NCI-H146 treated with DMSO at 0.1 percent for 48 hours (cell line): Measurements from ENCODE around the gene SNX32.

ENCODE experiments used
- DNase-seq: peaks from one replicate; lab custom pipeline; 2025; ENCODE audit not compliant: unreplicated experiment; lab: John Stamatoyannopoulos, UW

Gene SNX32

DNA sequence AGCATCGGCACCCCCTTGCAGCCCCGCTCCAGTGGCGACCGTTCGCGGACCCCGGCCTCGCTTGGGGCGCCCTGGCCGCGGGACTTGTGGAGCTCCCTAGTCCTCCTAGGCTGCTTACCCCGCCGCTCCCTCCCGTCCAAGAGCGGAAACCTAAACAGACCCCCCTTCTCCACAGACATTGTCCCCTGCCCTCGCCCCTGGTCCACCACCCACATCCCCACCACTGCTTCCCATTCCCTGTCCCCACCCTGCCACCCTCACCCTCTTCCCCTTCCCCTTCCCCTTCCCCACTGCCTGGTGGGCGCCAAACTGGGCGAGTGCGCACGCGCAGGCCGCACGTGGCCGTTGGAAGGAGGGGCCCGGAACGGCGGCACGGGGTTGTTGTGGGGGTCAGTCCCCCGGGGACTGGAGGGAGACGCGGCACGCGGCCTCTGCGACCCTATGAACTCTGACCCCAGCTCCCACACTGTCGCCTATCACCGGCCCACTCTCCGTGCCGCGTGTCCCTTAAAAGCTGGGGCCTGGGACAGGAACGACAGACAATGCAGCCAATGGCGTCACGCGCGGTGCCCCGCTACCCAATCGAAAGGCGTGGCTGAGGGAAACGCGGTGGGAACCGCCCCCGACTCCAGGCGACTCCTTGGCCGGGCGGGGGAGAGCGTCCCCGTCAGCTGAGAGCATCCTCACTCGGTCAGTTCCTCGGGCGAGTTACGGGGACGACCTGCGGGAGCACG is at the start of gene SNX32:
TSS of gene SNX32 (plus strand) at position 667 of the 734 bp plus-strand sequence. CDS start 103 bp downstream, outside the sequence.
- DNase-seq, result peak; percentile 84

DNA sequence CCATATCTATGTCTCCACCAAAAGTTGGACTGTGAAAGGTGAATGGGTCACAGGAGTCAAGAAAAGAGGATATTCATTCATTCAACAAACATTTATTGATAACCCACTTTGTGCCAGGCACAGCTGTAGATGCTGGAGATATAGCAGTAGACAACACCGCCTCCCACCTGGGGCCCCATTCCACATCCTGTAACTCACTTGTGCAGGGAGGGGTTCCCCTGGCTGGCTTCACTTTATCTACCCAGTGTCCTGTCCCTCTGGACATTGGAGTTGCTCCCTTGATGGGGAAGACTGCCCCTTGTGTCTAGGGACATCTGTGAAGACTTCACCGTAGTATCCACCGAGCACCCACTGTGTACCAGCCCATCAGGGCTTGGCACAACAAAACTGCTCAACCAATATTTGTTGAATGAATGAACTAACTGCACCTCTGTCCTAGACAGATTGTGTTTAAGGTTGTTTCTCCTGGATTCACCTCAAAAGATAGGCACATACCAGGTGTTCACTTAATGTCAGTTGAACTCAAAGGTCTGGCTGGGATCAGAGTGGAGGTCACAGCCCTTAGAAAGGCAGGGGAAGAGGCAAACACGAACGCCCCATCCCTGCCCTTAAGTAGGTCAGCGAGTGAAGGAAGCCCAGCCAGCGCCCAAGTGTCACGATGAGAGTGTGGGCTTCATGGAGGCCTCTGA is 48.3 kb upstream of the SNX32 start:
- DNase-seq, result no peak

DNA sequence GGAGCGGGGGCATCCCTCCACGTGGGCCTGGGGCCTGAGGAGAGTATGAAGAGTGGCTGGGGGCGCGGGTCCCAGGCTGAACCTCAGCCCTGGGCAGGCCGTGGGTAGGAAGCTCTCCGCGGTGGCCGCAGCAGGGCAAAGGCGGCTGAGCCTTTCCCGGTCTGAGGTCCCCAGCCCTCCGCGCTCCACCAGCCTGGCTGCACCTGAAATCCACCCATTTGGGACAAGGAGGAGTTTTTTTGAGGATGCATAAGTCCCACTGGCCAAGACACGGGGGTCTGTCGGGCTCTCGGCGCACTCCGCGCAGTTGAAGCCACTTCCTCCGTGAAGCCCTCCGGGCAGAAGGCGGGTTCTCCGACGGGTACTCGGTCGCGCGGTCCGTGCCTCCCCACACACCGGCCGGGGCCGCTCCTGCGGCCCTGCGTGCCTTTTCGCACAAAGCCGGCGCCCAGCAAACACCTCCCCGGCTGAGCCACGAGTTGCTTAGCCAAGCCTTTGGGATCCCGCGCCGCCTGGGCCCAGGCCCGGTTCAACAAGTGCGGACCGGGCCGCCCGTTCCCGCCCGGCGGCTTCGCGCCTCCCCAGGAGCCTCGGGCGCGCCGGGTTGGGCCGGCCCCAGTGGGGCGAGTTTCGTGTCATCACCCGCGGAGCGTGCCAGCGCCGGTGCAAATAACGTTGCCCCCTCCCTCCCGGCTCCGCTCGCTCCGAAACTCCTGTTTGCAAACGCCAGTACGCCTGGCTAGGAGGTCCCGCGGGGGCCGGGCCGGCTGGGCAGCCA is 47.6 kb upstream of the SNX32 start:
- no peak for DNase-seq

DNA sequence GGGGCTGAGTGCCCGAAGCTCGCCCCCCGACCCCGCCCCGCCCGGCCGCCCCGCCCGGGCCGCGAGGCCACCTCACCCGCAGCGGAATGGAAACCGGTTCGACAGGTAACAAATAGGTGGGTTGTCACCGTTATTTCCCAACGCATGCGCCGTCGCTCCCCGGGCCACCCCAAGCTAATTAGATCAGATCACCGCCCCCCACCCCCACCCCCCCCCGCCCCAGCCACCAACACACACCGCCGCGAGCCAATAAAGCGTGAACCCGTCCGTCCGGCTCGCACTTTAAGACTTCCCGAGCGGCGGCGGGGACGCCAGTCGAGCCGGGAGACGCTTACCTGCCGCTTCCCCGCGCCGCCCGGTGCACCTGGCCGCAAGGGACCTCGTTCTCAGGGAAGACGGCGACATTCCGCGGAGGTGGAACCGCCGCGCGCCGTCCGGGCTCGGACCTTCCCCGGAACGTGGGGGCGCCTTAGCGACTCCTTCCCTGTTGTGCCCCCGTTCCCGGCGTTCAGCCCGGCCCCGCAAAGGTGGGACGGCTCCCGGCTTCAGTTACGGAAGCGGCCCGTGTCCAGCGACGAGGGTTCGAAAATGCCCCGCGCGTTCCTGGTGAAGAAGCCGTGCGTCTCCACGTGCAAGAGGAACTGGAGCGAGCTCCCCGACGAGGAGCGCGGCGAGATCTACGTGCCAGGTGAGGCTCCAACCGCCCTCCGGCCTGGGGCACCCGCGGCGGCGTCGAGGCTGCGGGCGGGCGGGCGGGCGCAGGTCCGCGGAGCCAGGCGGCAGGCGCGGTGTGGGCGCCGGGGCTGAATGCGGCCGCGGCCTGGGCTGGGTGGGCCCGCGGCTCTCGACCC is 46.8 kb upstream of the SNX32 start, which contains the start of gene OVOL1:
TSS of gene OVOL1 (plus strand) at position 278 of the 851 bp plus-strand sequence. CDS start at position 589, 311 bp downstream.
- DNase-seq, result peak; percentile 18

DNA sequence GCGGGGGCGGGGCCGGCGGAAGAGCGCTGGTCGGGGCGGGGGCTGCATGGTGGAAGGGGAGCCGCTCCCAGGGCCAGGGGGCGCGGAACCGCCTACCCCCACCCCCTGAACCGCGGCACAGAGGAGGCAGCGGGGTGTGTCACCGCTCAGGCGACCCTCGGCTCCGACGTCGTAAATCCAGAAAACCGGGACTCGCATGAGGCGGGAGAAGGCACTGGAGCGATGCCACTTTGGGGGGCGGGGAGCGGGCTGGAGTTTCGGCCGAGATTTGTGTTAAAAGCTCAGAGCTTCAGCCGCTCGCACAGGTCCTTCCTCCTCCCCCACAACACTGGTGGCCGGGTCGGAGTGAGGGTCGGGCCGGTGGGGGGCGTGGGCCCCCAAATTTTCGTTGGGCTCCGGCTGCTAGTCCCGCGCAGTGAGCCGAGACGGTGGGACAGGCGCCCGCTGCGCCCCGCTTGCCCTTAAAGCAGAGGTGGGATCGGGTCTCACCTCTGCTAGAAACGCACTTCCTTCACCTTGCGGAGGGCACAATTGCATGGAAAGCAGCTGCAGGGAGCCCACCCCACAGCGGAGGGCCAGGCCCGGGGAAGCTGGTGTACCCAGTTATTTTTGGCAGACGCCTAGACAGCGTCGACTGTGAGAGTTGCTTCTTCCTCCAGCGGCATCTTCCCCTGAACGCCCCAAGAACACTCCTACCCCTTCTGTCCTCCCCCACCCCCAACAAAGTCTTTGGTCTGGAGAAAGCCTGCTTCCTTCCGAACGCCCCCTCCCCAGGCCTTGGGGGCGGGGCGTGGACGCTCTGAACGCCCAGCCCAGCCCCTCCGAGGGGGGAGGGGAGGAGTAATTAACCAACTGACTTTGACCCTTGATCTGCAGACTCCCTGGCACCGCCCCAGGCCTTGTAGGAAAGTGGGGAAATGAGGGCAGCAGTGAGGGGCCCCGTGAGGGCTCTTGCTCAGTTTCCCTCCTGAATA is 45.8 kb upstream of the SNX32 start:
- DNase-seq, result no peak

DNA sequence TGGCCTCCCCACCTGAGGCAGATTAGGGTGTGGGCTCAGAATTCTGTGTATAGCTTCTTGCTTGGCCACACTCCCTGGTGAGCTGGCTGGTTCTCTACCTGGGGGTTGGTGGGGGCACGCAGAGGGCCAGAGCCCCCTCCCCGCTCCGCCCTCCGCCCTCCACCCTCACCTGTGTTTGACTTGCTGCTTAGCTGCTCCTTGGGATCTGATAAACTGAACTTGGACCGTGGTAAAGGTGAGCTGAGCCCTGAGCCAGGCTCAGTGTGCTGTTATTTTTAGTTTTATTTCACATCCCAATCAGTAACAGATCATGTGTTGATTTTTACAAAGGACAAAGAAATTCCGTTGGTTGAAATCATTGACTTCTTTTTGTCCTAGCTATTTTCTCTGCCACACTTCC is 44.9 kb upstream of the SNX32 start:
- no peak for DNase-seq

DNA sequence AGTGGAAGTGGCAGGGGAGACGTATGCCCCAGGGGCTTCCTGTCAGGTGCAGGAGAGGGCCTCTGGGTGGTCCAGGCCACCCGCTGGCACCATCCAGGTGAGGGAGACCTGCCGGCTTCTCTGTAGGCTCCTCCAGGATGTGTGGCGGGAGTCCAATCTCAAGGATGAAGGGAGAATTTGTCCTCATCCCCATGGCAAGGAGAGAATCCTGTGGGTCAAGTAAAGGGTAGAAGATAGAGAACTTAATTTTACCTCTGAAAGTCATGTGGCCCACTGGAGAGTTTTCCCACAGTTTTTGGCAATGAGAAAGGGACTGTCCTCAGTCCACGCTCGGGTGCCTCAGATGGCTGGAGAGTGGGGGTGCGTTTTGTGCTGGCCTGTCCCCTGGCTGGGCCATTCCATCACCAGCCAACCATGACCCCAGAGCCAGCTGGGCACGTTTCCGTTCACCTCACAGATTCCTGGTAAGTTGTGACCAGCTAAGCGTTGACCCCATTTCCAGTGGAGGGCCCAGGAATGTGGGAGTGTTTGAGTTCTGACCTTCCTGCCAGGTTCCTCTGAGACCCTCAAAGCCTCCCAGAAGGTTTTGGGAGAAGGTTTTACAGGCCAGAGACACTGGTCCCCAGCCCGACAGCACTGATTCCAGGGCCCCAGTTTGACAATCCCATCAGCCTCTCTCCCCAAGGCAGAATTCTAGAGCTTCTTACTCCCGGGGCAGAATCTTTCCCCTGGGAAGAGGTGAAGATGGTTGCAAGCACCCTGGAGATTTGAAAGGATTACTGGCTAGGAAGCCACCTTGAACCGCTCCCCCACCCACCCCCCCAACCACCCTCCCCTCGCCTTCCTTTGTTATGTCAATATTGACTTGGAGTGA is 44.3 kb upstream of the SNX32 start:
- no peak for DNase-seq

DNA sequence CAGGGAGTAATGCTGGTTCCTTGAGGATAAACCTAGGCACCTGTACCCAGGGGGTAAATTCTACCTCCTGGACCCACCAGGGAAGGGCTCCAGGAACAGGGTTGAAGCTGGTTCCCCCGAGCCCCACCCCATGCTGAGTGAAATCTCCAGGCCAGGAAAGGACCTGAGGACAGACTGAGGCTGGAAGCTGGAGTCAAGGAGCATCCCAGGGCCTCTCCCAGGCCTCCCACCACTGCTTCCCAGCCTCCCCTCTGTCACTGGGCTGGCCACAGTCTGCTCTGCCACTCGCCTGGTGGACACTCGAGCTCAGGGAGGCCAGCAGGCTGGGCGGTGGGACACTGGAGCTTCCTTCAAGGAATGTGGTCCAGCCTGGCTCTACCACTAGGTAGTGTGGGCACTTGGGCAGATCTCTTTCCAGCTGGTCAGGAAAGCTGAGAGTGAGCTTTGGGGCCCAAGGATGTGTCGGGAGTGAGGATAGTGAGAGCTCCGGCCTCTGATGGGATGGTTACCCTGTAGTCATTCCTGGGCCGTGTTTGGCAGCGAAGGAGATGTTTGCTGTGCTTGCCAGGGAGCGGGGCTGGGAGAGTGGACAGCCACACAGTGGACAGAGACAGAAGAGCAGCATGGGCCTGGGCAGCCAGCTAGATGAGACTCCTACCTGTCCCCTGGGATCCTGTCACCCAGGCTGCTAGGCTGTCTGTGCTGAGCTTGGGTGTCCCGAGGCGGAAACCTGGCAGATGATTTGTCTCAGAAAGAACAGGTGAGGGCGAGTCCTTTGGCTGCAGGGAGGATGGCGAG is 43.5 kb upstream of the SNX32 start:
- no peak for DNase-seq

DNA sequence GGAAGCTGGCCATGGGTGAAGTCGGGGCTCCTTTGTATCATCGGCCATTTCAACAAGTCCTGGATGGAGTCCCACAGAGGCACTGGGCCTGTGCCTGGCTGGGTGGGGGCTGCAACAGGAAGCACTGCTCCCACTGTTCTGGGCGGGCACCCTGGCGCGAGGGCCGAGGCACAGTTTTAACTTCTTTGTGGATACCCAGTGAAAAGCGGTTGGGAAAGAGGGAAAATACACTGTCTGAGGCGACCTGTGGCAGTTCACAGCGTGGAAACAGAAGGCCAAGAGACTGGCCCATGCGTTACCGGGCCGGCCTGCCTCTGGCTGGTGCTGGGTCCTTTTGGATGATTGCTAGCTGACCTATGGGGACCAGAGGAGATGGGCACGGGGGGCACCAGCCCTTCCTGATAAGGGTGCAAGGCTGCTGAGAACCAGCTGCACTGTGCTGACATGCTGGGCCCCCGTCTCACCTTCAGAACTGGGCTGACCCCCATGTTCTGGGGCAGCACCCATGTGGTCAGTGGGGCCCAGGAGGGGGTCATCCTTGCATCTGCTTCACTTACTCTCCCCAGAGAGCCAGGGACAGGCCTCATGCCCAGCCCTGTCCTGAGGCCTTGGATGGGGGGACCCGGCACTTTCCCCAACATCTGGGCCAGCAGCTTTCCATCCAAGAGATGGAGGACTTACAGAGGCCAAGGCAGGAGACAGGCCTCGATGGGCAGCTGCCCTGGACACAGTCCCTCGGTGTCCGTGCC is 42.7 kb upstream of the SNX32 start:
- DNase-seq, result no peak

DNA sequence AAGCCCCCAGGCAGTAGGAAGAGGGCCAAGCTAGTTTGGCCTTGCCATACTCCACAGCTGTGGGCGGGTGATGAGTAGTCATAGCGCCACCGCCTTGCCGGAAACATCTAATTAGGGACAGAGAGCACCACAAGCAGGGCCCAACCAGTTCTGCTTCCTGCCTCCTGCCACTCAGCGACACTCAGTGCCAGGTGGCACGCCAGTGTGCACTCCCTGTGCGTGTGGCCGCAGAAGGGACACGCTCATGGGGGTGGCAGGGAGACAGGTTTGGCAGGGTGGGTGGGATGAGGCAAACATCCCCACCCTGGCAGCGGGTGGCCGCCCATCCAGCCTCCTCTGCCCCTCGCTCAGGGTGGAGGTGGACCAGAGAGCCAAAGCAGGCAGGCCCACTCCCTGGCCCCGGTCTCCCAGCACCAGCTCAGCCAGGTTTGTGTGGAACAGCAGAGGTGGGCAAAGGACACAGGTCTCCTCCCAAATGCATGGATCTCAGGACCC is 42.0 kb upstream of the SNX32 start:
- DNase-seq, result no peak

DNA sequence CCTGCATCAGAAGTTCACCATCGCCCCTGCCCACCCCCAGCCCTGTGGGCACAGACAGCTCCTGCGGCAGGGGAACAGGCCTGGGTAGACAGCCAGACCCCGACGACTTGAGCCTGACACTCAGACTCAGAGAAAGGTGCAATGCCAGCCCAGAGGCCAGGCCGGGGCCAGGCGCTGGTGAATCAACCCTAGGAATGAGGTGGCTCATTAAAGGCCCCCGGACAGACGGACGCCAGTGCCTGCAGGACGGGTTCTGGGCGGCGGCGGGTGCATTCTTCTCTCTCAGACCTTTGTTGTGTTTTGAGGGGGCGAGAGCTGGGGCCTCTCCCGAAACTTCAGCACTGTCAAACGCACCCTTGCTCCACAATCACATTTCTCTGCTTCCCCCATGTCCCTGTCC is 41.3 kb upstream of the SNX32 start:
- DNase-seq, result no peak

DNA sequence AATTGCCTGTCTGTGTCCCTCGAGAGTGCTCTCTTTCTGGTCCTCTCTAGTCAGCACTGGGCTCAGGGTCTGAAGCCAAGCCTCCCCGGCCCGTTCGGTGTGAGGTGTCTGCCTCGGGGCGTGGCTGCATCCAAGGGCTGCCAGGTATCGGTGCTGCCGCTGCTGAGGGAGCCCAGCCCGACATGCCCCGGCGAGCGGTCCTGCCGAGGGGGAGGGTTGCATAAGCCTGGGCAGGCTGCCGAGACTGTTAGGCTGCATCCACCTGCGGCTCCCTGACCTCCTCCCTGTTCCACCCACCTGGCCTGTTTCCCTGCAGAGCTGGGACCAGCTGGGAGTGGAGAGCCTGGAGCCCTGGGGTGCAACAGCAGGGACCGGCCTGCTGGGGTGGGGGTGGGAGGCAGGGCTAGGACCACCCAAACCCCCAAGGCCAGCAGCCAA is 40.6 kb upstream of the SNX32 start:
- DNase-seq, result no peak

DNA sequence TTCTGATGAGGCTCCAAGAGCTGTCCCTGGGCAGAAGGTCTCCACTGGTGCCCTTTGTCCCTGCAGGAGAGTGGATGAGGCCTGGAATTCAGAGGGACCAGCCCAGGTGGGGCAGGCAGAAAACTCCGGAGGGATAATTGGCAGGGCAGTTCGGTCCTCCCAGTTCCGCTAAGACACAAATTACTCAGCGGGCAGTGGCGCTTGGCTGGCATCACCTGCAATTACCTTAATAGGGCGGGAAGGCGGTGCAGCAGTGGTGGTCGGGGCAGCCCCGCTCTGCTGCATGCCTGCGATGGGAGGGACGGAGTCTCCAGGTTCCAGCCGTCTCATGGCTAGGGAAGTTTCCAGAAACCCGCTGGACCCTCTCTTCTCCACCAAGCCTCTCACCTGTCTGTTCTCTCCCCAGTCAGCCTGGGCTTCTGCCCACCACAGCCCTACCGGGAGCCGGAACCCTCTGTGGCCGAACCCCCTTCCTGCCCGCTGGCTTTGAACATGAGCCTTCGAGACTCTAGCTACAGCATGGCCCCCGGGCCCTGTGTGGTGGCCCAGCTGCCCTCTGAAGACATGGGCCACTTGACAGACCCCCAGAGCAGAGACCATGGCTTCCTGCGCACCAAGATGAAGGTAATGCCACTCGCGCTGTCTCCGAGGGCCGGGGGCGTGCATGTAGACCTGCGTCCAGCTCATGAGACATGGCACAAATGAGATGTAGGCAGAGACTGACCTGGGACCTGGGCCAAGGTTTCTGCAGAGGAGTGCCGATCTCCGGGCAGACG is 40.0 kb upstream of the SNX32 start:
- DNase-seq, result no peak

DNA sequence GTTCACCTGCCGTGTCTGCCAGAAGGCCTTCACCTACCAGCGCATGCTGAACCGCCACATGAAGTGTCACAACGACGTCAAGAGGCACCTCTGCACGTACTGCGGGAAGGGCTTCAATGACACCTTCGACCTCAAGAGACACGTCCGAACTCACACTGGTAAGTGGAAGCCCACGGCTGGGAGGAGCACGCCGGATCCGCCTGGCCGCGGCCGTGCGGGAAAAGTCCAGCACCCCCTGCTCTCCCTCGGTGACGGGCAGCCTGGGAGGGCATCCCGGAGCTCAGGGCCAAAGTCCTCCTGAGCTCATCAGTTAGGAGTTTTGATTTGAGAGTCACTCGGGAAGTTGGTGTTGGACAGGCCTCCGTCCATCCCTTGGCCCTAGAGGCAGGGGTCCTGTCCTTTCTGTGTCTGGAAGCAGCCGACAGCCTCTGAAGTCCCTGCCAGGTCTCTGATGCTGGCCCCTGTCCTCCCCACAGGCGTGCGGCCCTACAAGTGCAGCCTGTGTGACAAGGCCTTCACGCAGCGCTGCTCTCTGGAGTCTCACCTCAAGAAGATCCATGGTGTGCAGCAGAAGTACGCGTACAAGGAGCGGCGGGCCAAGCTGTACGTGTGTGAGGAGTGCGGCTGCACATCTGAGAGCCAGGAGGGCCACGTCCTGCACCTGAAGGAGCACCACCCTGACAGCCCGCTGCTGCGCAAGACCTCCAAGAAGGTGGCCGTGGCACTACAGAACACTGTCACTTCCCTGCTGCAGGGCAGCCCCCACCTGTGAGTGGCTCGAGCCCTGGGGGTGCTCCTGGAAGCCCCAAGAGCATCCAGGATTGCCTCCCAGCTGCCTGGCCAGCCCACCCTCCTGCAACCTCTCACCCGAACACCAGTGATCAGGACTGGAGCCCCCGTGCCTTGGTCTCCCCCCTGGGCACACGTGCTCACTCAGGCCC is 38.9 kb upstream of the SNX32 start:
- no peak for DNase-seq
